ENCODE measurements around the gene HOXD10.
A peak's percentile ranks its signal among the peaks of the same experiment; 100 is the strongest.

HOXD10 gene

GRCh38 chr2:176123411-176124109 lies 7.0 kb downstream of the HOXD10 start:
- DNase-seq: no peak

- no peak for DNase-seq
Measured at GRCh38 chr2:176124110-176124946, 7.8 kb downstream of the HOXD10 start.

- DNase-seq: no peak
Measured at GRCh38 chr2:176124947-176125771, 8.6 kb downstream of the HOXD10 start.

GRCh38 chr2:176125772-176126054 lies 9.1 kb downstream of the HOXD10 start:
- DNase-seq: no peak

- peak; percentile 65 for DNase-seq
Measured at GRCh38 chr2:176126929-176127773, 10.6 kb downstream of the HOXD10 start.

GRCh38 chr2:176127774-176128072 lies 11.1 kb downstream of the HOXD10 start:
- no peak for DNase-seq

- no peak for DNase-seq
Measured at GRCh38 chr2:176128172-176128981, 11.8 kb downstream of the HOXD10 start.

GRCh38 chr2:176128982-176129796 lies 12.6 kb downstream of the HOXD10 start, which contains the start of gene HOXD8:
Gene HOXD8 (plus strand): TSS chr2:176129705. CDS start chr2:176130367, 662 bp downstream.
- DNase-seq: no peak

GRCh38 chr2:176129813-176130146 lies 13.2 kb downstream of the HOXD10 start:
- no peak for DNase-seq

GRCh38 chr2:176130147-176130956 lies 13.8 kb downstream of the HOXD10 start:
- no peak for DNase-seq

- no peak for DNase-seq
Measured at GRCh38 chr2:176130957-176131847, 14.6 kb downstream of the HOXD10 start.

GRCh38 chr2:176131848-176132158 lies 15.2 kb downstream of the HOXD10 start:
- DNase-seq: no peak

- no peak for DNase-seq
Measured at GRCh38 chr2:176132205-176133171, 15.9 kb downstream of the HOXD10 start.

GRCh38 chr2:176133389-176133788 lies 16.8 kb downstream of the HOXD10 start:
- no peak for DNase-seq

GRCh38 chr2:176134035-176134434 lies 17.5 kb downstream of the HOXD10 start:
- no peak for DNase-seq

- no peak for DNase-seq
Measured at GRCh38 chr2:176135035-176135440, 18.5 kb downstream of the HOXD10 start.

- DNase-seq: no peak
Measured at GRCh38 chr2:176136374-176137251, 20.0 kb downstream of the HOXD10 start.
